ENCODE measurements around the gene PYHIN1. TPM values are rescaled to one million over a fixed set of nuclear protein-coding genes. Genes with fewer than 3 reads are reported as not detected.

Gene PYHIN1
- polyA plus RNA-seq, 2 of the 4 experiments (the other 2 are of a cell fraction) = not detected

GRCh38 chr1:158998781-158999161 lies 67.4 kb downstream of the PYHIN1 start:
- FAIRE-seq (peak; percentile 78), DNase-seq (ENCODE audit: low read depth in 1 of 2, low spot score in 1 of 2) (peak; percentile 31 to 58), ATAC-seq (peak; percentile 43 to 73; a peak in 4 of 6 replicates)
- no peaks in the 10 kb centered on the region for H3K9me3 ChIP-seq
- H3K27ac ChIP-seq = no peak overlapping the region
- no peak overlapping the region for H3K4me3 ChIP-seq
- H3K4me1 ChIP-seq = no peaks in the 10 kb centered on the region
- ChIA-PET POLR2A (no interaction called here), CTCF (interaction anchor here (1.1 to 2.4 kb wide), 6 partner anchors 9 to 796 kb away, joined by 3 to 15 read pairs (median 4); no protein-coding TSS in a partner anchor)
- TF ChIP-seq SMC3 (IDR thresholded peaks at IDR 0.05) (peak; percentile 69), POLR2A (IDR thresholded peaks at IDR 0.05; ENCODE audit: low read length) (no peak), RAD21 (conservative IDR thresholded peaks at IDR 0.05 in 1 of 2, IDR thresholded peaks at IDR 0.05 in 1 of 2) (peak; percentile 80)
- TF ChIP-seq, protein P1, sequence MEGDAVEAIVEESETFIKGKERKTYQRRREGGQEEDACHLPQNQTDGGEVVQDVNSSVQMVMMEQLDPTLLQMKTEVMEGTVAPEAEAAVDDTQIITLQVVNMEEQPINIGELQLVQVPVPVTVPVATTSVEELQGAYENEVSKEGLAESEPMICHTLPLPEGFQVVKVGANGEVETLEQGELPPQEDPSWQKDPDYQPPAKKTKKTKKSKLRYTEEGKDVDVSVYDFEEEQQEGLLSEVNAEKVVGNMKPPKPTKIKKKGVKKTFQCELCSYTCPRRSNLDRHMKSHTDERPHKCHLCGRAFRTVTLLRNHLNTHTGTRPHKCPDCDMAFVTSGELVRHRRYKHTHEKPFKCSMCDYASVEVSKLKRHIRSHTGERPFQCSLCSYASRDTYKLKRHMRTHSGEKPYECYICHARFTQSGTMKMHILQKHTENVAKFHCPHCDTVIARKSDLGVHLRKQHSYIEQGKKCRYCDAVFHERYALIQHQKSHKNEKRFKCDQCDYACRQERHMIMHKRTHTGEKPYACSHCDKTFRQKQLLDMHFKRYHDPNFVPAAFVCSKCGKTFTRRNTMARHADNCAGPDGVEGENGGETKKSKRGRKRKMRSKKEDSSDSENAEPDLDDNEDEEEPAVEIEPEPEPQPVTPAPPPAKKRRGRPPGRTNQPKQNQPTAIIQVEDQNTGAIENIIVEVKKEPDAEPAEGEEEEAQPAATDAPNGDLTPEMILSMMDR (IDR thresholded peaks at IDR 0.05) = peak; percentile 82
- WGBS (ENCODE audit: missing lambda C conversion rate) = 63% methylated on average over 13 of the region's 13 CpGs
- no peak overlapping the region for H3K4me2 ChIP-seq

DNA sequence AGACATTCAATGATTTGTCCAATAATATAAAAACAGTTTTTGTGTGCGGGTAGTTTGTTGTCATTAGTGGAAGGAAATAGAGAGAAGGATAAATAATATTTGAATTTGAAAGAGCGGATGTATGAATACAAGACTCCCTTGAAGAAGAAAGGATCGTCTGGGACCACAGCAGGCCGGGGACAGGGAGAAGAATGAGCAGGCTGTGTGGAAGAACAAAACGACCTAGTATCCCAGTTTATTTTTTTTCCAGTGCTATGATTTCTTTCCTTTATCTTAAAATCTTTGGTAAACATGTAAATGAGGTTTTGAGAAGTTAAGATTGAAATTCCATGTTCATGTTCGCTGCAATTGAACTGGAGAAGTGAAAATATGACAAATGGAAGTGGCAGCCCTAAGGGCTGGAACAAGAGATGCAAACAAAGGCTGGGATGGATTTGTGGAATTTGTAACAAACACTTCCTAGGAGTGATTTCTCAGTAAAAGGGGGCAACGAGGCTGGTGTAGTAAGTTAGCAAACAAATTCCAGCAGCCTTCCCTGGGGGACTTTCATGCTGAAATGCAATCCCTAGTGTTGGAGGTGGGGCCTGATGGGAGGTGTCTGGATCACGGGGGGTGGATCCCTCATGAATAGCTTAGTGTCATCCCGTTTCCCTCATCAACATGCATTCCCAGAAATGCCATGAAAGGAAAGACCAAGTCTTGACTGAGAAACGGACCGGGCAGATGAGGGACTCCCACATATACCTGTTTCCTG lies 68.1 kb downstream of the PYHIN1 start:
- Histone ChIP-seq H3K4me2 (peak overlapping the region; percentile 13), H3K9me3 (no peaks in the 10 kb centered on the region), H3K27ac (no peak overlapping the region), H3K4me1 (no peaks in the 10 kb centered on the region), H3K4me3 (no peak overlapping the region)
- DNase-seq (ENCODE audit: low read depth in 1 of 2, low spot score in 1 of 2) (peak in 1 of 2 experiments; percentile 3), ATAC-seq (peak; percentile 13 to 43; a peak in 4 of 6 replicates), FAIRE-seq (no peak)
- CTCF ChIA-PET = interaction anchor here (1.1 to 1.3 kb wide), 3 partner anchors 795 to 875 kb away, joined by 3 to 4 read pairs (median 3); no protein-coding TSS in a partner anchor
- WGBS (ENCODE audit: missing lambda C conversion rate) = 28% methylated on average over 11 of the region's 11 CpGs
- TF ChIP-seq CHD4 (IDR thresholded peaks at IDR 0.05; ENCODE audit: borderline replicate concordance) (no peak), KDM5A (IDR thresholded peaks at IDR 0.05) (no peak), EHMT2 (IDR thresholded peaks at IDR 0.05; ENCODE audit: low read depth) (no peak), JUN (IDR thresholded peaks at IDR 0.05) (no peak), JUNB (IDR thresholded peaks at IDR 0.05) (no peak), HOXB5 (CRISPR knock-in tag; IDR thresholded peaks at IDR 0.05) (no peak), RFX5 (IDR thresholded peaks at IDR 0.05) (no peak), CHD2 (IDR thresholded peaks at IDR 0.05; ENCODE audit: low read length, partially characterized antibody) (no peak), RAD21 (conservative IDR thresholded peaks at IDR 0.05 in 1 of 2, IDR thresholded peaks at IDR 0.05 in 1 of 2) (no peak)
- TF ChIP-seq, protein P2, sequence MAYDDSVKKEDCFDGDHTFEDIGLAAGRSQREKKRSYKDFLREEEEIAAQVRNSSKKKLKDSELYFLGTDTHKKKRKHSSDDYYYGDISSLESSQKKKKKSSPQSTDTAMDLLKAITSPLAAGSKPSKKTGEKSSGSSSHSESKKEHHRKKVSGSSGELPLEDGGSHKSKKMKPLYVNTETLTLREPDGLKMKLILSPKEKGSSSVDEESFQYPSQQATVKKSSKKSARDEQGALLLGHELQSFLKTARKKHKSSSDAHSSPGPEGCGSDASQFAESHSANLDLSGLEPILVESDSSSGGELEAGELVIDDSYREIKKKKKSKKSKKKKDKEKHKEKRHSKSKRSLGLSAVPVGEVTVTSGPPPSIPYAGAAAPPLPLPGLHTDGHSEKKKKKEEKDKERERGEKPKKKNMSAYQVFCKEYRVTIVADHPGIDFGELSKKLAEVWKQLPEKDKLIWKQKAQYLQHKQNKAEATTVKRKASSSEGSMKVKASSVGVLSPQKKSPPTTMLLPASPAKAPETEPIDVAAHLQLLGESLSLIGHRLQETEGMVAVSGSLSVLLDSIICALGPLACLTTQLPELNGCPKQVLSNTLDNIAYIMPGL (CRISPR knock-in tag; IDR thresholded peaks at IDR 0.05; ENCODE audit: borderline replicate concordance) = no peak
- POLR2A ChIA-PET = no interaction called here

- TF ChIP-seq BHLHE40 (IDR thresholded peaks at IDR 0.05; ENCODE audit: low read depth, low read length) = no peak
- TF ChIP-seq, protein P3, sequence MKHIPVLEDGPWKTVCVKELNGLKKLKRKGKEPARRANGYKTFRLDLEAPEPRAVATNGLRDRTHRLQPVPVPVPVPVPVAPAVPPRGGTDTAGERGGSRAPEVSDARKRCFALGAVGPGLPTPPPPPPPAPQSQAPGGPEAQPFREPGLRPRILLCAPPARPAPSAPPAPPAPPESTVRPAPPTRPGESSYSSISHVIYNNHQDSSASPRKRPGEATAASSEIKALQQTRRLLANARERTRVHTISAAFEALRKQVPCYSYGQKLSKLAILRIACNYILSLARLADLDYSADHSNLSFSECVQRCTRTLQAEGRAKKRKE (CRISPR knock-in tag; IDR thresholded peaks at IDR 0.05; ENCODE audit: low read depth) = no peak
- TF ChIP-seq, protein P4, sequence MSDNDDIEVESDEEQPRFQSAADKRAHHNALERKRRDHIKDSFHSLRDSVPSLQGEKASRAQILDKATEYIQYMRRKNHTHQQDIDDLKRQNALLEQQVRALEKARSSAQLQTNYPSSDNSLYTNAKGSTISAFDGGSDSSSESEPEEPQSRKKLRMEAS (IDR thresholded peaks at IDR 0.05) = no peak
- TF ChIP-seq HES2 (IDR thresholded peaks at IDR 0.05) = no peak
- TF ChIP-seq CBX2 (IDR thresholded peaks at IDR 0.05; ENCODE audit: borderline replicate concordance, low read depth) = no peak
- no peak for TF ChIP-seq HEYL (CRISPR knock-in tag; IDR thresholded peaks at IDR 0.05)
- TF ChIP-seq POLR2A (IDR thresholded peaks at IDR 0.05; ENCODE audit: low read length) = no peak
- TF ChIP-seq NPAS2 (CRISPR knock-in tag; IDR thresholded peaks at IDR 0.05; ENCODE audit: borderline replicate concordance) = no peak
- TF ChIP-seq RNF2 (IDR thresholded peaks at IDR 0.05; ENCODE audit: borderline replicate concordance, low read depth) = no peak
- TF ChIP-seq FOXS1 (CRISPR knock-in tag; IDR thresholded peaks at IDR 0.05) = no peak
- no peak for TF ChIP-seq TP53 (CRISPR knock-in tag; IDR thresholded peaks at IDR 0.05)
- no peak for TF ChIP-seq JUN (IDR thresholded peaks at IDR 0.05)
- TF ChIP-seq MAFK (IDR thresholded peaks at IDR 0.05; ENCODE audit: partially characterized antibody) = no peak
- no peak for TF ChIP-seq SREBF2 (IDR thresholded peaks at IDR 0.05)
- no peak for TF ChIP-seq RAD21 (conservative IDR thresholded peaks at IDR 0.05 in 1 of 2, IDR thresholded peaks at IDR 0.05 in 1 of 2)
- TF ChIP-seq ZSCAN20 (CRISPR knock-in tag; IDR thresholded peaks at IDR 0.05) = no peak
- WGBS (ENCODE audit: missing lambda C conversion rate) = 12% methylated on average over 6 of the region's 6 CpGs
- ChIA-PET CTCF (interaction anchor here (0.6 to 1.3 kb wide), 4 partner anchors 104 to 876 kb away, joined by 3 to 4 read pairs (median 3); no protein-coding TSS in a partner anchor), POLR2A (no interaction called here)
- H3K4me3 ChIP-seq = no peak overlapping the region
- peak overlapping the region; percentile 13 for H3K4me2 ChIP-seq
- H3K4me1 ChIP-seq = no peaks in the 10 kb centered on the region
- H3K9me3 ChIP-seq = no peaks in the 10 kb centered on the region
- ATAC-seq (no peak), DNase-seq (ENCODE audit: low read depth in 1 of 2, low spot score in 1 of 2) (no peak), FAIRE-seq (no peak)
- H3K27ac ChIP-seq = no peak overlapping the region
These were observed 68.7 kb downstream of the PYHIN1 start for GRCh38 chr1:159000070-159000409.

Data from A549 (cell line).